ENCODE results near the gene TRMT11.
A peak's percentile ranks its signal among the peaks of the same experiment; 100 is the strongest.
"Not testable (repeated sequence)": the region's sequence is repeated elsewhere in the genome, so short reads cannot be mapped to it uniquely, and the experiment has no call there.

TRMT11 gene

DNA sequence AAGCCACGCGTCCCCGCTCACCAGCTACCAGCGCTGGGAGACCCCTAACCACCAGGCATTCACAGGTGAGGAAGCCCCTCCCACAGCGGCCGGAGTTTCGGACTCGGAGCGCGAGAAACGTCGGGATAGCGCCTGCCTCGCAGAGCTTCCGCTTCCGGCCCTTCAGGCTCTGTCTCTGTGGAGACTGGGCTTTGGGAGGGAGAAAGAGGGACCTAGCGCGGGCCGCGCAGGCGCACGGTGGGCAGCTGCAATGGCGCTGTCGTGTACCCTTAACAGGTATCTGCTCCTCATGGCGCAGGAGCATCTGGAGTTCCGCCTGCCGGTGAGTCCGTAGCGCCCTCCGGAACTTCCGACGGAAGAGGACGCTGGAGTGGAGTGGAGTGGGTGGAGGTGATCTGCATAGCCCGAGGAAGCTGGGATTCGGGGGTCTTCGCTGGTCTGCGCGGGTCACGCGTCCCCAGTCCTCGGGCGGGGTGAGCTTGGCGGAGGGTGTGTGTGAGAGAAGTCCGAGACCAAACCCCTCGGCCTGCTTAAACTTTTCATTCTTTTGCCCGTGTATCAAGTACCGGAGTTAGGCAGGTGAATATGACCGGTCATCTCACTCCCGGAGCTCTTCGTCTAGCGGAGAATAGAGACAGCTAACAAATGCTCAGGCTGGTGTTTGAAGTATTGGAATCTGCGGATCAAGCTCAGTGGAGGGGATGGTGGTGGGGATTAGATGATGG, at the start of gene TRMT11:
Gene TRMT11 (plus strand): TSS at position 240 of the 725 bp plus-strand sequence. CDS start 11 bp downstream, at position 251.
- peak; percentile 81 for DNase-seq

GRCh38 chr6:125939026-125939425, 47.3 kb upstream of the TRMT11 start:
- no peak for DNase-seq

DNA sequence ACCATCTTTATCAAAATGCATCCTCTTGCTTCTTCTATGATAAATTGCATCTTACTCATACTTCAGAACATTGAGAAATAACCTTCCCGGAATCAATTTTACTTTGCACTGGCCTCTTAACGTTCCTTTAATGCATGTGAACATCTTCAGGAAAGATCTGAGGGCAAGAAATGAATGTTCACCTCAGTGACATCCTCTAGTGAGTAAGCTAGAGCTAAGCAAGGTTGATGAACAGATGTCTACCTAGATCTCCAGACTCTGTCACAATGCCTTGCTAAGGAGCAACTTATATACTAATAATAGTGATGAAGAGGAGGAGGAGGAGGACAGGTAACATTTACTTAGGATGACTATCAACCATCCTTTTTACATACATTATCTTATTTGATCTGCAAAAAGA, 46.5 kb upstream of the TRMT11 start:
- no peak for DNase-seq

- DNase-seq = no peak
These were observed 45.9 kb upstream of the TRMT11 start for GRCh38 chr6:125940247-125941041.

DNA sequence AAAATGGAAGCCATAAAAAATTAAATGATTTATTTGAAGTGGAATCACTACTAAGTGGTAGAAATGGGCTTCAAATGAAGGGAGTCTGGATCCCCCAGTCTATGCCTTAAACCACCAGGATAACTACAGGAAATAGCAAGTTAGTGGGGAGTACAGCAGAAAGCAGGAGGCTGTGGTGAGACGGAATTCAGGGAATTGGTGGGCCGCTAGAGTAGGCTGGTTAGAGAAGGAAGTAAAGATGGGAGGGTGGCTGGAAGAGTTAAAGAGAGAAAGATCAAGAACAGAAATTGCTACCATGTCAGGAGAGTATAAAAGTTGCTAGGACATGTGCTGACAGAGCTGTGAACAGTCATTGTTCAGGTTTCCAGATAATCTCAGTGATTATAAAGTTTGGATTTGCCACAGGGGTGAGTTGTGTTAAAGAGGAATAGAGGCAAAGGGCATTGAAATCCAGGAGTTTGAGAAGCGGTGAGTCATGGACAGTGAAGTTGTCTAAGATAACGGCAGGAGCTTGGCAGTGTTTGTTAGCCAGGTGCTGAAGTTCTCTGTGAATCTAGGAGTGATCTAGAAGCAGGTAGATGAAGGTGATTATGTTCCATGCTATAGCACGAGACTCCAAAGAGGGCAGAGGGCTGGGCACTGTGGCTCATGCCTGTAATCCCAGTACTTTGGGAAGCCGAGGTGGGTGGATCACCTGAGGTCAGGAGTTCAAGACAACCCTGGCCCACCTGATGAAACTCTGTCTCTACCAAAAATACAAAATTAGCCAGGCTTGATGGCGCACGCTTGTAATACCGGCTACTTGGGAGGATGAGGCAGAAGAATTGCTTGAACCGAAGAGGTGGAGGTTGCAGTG, 43.4 kb upstream of the TRMT11 start:
- no peak for DNase-seq

- DNase-seq = no peak
These were observed 42.6 kb upstream of the TRMT11 start for GRCh38 chr6:125943528-125944433.

GRCh38 chr6:125944434-125944816, 41.9 kb upstream of the TRMT11 start:
- DNase-seq = no peak

- DNase-seq = no peak
These were observed 41.4 kb upstream of the TRMT11 start for GRCh38 chr6:125944896-125945295.

- no peak for DNase-seq
These were observed 40.8 kb upstream of the TRMT11 start for GRCh38 chr6:125945378-125946141.

DNA sequence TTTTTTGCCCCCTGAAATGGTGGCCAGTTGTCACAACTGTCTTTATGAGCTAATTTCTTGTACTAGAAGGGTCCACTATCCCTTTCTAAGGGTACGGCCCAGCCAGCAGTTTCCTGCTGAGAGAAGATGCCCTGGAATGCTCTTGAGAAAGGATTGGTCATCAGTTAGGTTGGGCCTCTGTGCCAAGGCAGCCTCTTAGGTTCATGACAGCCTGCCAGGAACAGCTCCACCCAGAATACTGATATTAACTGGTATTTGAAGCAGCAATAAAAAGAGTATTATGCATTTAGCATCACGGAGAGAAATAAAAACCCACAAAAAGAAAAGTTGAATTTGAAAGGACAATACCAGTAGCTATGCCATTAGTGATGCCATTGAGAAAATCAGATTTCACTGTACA, 38.7 kb upstream of the TRMT11 start:
- DNase-seq = no peak

DNA sequence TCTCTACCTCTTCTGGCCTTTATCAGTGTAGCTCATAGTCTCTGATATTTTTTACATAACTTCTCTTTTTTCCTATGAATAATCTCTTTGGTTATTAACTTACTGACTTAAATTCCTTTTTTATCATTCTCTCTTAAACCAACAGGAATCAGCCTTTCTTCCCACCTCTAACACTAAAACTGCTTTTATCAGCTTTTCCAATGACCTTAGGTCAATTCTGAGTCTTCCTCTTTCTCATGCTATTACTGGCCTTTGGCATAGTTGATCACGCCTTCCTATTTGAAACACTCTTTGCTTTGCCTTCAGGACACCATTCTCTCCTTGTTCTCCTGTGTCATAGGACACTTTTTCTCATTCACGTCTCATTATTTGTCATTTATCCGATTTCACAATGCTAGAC, 37.9 kb upstream of the TRMT11 start:
- no peak for DNase-seq

DNA sequence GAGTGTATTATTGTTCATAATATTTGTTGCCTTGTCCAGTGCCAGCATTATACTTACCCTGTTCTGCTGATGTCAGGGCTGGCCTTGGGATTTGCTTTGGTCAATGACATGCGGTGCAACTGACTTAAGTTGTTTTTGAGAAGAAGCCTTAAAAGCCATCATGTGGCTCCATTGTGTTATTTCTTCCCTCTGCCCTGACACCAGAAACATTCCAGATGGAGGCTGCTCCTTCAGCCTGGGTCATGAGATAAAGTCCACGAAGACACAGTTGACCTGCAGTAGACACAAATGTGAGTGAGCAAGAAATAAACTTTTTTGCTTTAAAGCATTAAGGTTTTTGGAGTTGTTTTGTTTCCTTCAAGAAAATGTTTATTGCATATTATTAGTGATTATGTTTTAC, 37.3 kb upstream of the TRMT11 start:
- no peak for DNase-seq

GRCh38 chr6:125950293-125950692, 36.0 kb upstream of the TRMT11 start:
- DNase-seq = no peak

GRCh38 chr6:125950716-125951115, 35.6 kb upstream of the TRMT11 start:
- DNase-seq = not testable (repeated sequence)

DNA sequence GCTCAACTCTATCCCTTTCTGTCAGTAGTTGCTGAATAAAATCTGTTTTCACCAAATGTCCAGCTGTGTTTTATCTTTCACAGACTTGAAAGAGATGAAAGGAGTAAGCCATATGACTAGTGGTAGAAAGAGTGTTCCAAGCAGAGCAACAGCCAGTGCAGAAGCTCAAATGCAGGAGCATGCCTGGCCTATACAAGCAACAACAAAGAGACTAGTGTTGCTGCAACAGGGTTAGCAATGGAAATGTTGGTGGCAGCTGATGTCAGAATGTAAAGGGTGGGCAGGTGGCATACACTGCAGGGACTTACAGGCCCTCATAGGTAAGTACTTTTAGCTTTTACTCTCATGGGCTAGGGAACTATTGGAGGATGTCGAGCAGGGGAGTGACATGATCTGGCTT, 35.0 kb upstream of the TRMT11 start:
- no peak for DNase-seq

GRCh38 chr6:125952764-125953501, 33.4 kb upstream of the TRMT11 start:
- no peak for DNase-seq

DNA sequence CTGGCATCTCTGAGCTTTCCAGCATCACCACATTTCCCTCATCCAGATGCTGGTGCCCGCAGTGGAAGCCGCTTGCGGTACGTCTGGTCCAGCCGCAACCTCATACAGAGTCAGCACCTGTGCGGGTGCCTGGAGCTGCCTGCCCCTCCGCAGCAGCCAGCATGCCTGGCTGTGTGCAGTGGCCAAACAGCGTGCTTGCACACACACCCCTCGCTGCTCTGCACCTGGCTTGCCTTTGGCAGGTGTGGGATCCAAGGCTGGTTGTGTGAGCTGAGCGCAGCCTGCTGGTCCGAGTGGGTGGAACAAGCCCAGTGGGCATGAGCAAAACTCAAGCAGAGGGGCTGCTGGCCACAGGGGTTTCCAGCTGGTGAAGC, 32.9 kb upstream of the TRMT11 start:
- DNase-seq = no peak

- DNase-seq = no peak
These were observed 31.5 kb upstream of the TRMT11 start for GRCh38 chr6:125954735-125955339.

DNA sequence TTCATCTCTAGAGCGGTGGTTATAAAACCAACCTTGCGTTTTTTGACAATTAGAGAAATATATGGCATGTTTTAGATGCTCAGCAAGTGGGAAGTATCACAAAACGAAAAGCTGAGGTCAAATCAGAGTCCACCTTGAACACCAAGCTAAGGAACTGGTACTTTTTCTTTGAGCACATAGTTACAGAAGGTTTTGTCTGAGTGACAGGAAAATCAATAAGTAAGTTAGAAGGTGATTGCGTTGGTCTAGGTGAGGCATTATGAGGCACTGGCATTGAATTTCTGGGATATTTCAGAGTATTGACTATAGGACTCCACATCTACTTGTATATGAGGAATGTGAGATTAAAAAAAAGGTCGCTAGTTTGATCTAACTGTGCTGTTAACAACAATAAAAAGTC, 30.4 kb upstream of the TRMT11 start:
- no peak for DNase-seq
